HepG2 (cell line): ENCODE measurements around the gene ZNF883. TPM values are rescaled to one million over a fixed set of nuclear protein-coding genes. Genes with fewer than 3 reads are reported as not detected.

Experiments
- ARHGAP35 ChIP-seq: sonication (generic); formaldehyde crosslinking; IDR thresholded peaks from 2 replicates; pipeline ENCODE4 v1.9.0; 2022; ENCODE audit warnings: mild to moderate bottlenecking, inconsistent platforms, moderate library complexity, missing genetic modification reagents, borderline replicate concordance
- CHD2 ChIP-seq: IDR thresholded peaks from 2 replicates; pipeline ENCODE4 v1.6.1; 2011; ENCODE audit warnings: low read depth, low read length, improper control_type of control experiment
- GABPA ChIP-seq, 2 experiments: IDR thresholded peaks; 2 replicates each; pipeline ENCODE4 v1.6.1; 2011 to 2016; ENCODE audit warnings: low read depth in 2 of 2, low read length in 1 of 2, missing biosample characterization in 1 of 2, missing genetic modification characterization in 1 of 2
- MTERF4 ChIP-seq: sonication (generic); formaldehyde crosslinking; IDR thresholded peaks from 2 replicates; pipeline ENCODE4 v1.8.0; 2023; ENCODE audit warnings: mild to moderate bottlenecking, missing genetic modification reagents
- MYNN ChIP-seq: sonication (generic); formaldehyde crosslinking; IDR thresholded peaks from 2 replicates; pipeline ENCODE4 v1.4.0; 2020; ENCODE audit warnings: mild to moderate bottlenecking, low read depth, missing genetic modification reagents
- PHF5A ChIP-seq: IDR thresholded peaks from one replicate; pipeline ENCODE4 v1.6.1; 2018; ENCODE audit warnings: low read depth, missing genetic modification reagents; ENCODE audit not compliant: unreplicated experiment
- SOX6 ChIP-seq, 2 experiments: fragments of 450-650 bp in 1 of 2; sonication (generic) in 1 of 2; formaldehyde crosslinking in 1 of 2; IDR thresholded peaks; 2 replicates each; pipeline versions ENCODE4 v1.4.0 to v1.6.1; 2017 to 2020; ENCODE audit warnings: antibody characterized with exemption in 1 of 2, mild to moderate bottlenecking in 1 of 2, missing genetic modification reagents in 1 of 2
- SPEN ChIP-seq: sonication (generic); formaldehyde crosslinking; IDR thresholded peaks from 2 replicates; pipeline ENCODE4 v1.5.1; 2020; ENCODE audit warnings: low read depth, mild to moderate bottlenecking, missing genetic modification reagents
- SRSF4 ChIP-seq: fragments of 200-400 bp; formaldehyde crosslinking; IDR thresholded peaks from one replicate; pipeline ENCODE4 v1.6.1; 2018; ENCODE audit warnings: mild to moderate bottlenecking, low read depth, low read length, moderate library complexity; ENCODE audit not compliant: poor library complexity, severe bottlenecking
- ZFP36L2 ChIP-seq: sonication (generic); formaldehyde crosslinking; IDR thresholded peaks from 2 replicates; pipeline ENCODE4 v1.4.0; 2020; ENCODE audit warnings: missing genetic modification reagents
- ZMAT3 ChIP-seq: sonication (generic); formaldehyde crosslinking; conservative IDR thresholded peaks from 2 replicates; pipeline ENCODE4 v1.7.0; 2021; ENCODE audit warnings: missing genetic modification reagents
- ZNF260 ChIP-seq: sonication (generic); formaldehyde crosslinking; IDR thresholded peaks from 2 replicates; pipeline ENCODE4 v1.4.0; 2020; ENCODE audit warnings: missing genetic modification reagents, low read depth, mild to moderate bottlenecking, borderline replicate concordance
- ZNF34 ChIP-seq: sonication (generic); formaldehyde crosslinking; IDR thresholded peaks from 2 replicates; pipeline ENCODE4 v1.4.0; 2020; ENCODE audit warnings: mild to moderate bottlenecking, missing genetic modification reagents, borderline replicate concordance
- ZNF607 ChIP-seq: sonication (generic); formaldehyde crosslinking; IDR thresholded peaks from 2 replicates; pipeline ENCODE4 v1.5.1; 2020; ENCODE audit warnings: missing genetic modification reagents, mild to moderate bottlenecking, borderline replicate concordance
- ZNF800 ChIP-seq: sonication (generic); formaldehyde crosslinking; IDR thresholded peaks from 2 replicates; pipeline ENCODE4 v1.4.0; 2020; ENCODE audit warnings: missing genetic modification reagents
- ZNF839 ChIP-seq: sonication (generic); formaldehyde crosslinking; IDR thresholded peaks from 2 replicates; pipeline ENCODE4 v1.4.0; 2020; ENCODE audit warnings: missing genetic modification reagents, mild to moderate bottlenecking, borderline replicate concordance
- ZNF891 ChIP-seq: sonication (generic); formaldehyde crosslinking; IDR thresholded peaks from 2 replicates; pipeline ENCODE4 v1.5.0; 2020; ENCODE audit warnings: mild to moderate bottlenecking, missing genetic modification reagents
- ZSCAN25 ChIP-seq: sonication (generic); formaldehyde crosslinking; IDR thresholded peaks from 2 replicates; pipeline ENCODE4 v1.8.0; 2022; ENCODE audit warnings: mild to moderate bottlenecking, missing genetic modification reagents
- ZSCAN9 ChIP-seq: IDR thresholded peaks from 2 replicates; pipeline ENCODE4 v1.6.1; 2016; ENCODE audit warnings: borderline replicate concordance
- polyA plus RNA-seq, 8 experiments: library from polyadenylated mRNA; depleted of rRNA in 3 of 8; stranded (reverse) in 7 of 8; unstranded in 1 of 8; fragments of >200 nt; fragmentation: Illumina TruSeq in 4 of 8; extraction: Trizol in 4 of 8; gene quantifications; 2 replicates each; pipeline versions ENCODE4 v1.2.1 to v1.2.3, GENCODE V29; 2011 to 2016; ENCODE audit warnings: low read depth in 4 of 8, missing spikeins in 1 of 8, mixed read lengths in 1 of 8; ENCODE audit not compliant: insufficient read depth in 1 of 8
- total RNA-seq, 5 experiments: library from RNA; depleted of rRNA; stranded (reverse); fragments of >200 nt; fragmentation: Illumina TruSeq; extraction: Trizol; gene quantifications; 2 replicates each; pipeline ENCODE4 v1.2.3, GENCODE V29; 2016; ENCODE audit warnings: low read depth in 1 of 5
- TF ChIP-seq, protein P1 (sequence below): sonication (generic); formaldehyde crosslinking; IDR thresholded peaks from 2 replicates; pipeline ENCODE4 v1.4.0; 2020; ENCODE audit warnings: missing genetic modification reagents
- TF ChIP-seq, protein P2 (sequence below): IDR thresholded peaks from 2 replicates; pipeline ENCODE4 v1.6.1; 2016; ENCODE audit warnings: mild to moderate bottlenecking, missing biosample characterization, missing genetic modification reagents

The ZNF883 gene
- total and polyA plus RNA-seq, 2 of the 13 experiments (the other 11 are each of a cell fraction or from before 2014, with no cell fraction given): 5.3 to 10.0 TPM

DNA sequence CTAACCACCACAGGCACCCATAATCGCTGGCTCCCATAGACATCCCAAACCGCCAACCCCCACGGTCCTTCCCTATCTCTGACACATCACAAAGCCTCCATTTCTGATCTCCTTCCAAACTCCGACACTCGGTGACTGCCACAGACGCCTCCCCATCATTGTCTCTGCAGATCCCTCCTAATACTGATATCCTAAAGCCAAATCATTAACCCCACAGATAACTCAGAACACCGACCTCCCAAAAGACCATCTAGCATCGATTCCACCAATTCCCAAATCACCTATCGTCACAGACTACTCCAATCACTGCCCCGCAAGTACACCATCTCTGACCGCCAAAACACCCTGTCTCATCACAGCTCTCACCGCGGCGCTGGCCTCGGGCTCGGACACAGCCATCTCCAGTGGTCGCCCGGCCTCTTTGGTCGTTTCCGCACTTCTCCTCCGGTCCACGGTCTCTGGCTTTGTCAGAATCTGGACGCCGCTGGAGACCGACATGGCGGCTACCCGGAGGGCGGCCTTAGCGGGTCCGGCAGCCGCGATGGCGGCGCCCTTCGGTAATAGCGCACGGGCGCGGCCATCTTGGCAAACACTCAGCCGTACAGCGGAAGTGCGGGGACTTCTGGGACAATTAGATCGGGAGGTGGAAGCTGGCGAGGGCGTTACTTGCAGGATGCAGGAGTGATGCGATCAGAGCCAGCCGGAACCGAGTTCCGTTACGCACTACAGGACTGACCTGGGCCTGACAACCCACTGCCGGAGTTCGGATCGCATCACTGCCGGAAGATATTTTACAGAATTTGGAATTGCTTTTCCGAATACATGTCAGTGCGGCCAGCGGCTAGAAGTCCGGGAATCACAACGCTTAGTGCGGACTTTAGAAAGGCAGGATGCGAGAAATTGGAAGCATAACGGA lies 44.5 kb upstream of the ZNF883 start, which contains the start of gene ZFP37 (continued):
- TF ChIP-seq ZNF891 (CRISPR knock-in tag) (peak; percentile 87), SOX6 (IDR thresholded peaks at IDR 0.05) (no peak), SOX6 (CRISPR knock-in tag; IDR thresholded peaks at IDR 0.05) (0 out of 2 replicates have a peak, but pooled peaks have one; percentile 51), ZNF800 (CRISPR knock-in tag) (peak; percentile 69), SPEN (CRISPR knock-in tag) (peak; percentile 37; the same call in 1 of the 2 replicates), PHF5A (CRISPR knock-in tag) (no peak), CHD2 (no peak), MYNN (no peak), ZNF34 (CRISPR knock-in tag) (peak; percentile 84; the same call in 1 of the 2 replicates), ZNF839 (CRISPR knock-in tag) (peak; percentile 89), ZSCAN9 (CRISPR knock-in tag) (0 out of 2 replicates have a peak, but pooled peaks have one; percentile 38), GABPA (IDR thresholded peaks at IDR 0.05; ENCODE audit: low read depth, low read length) (peak; percentile 73), GABPA (CRISPR knock-in tag; IDR thresholded peaks at IDR 0.05; ENCODE audit: low read depth) (peak; percentile 94), ZSCAN25 (CRISPR knock-in tag) (peak; percentile 79), ZFP36L2 (no peak), ZNF607 (peak; percentile 84; the same call in 1 of the 2 replicates), ZNF260 (CRISPR knock-in tag) (no peak), ARHGAP35 (CRISPR knock-in tag) (peak; percentile 45; the same call in 1 of the 2 replicates), SRSF4 (no peak), ZMAT3 (CRISPR knock-in tag) (no peak; the same call in 1 of the 2 replicates), MTERF4 (CRISPR knock-in tag) (no peak)
- TF ChIP-seq, protein P1, sequence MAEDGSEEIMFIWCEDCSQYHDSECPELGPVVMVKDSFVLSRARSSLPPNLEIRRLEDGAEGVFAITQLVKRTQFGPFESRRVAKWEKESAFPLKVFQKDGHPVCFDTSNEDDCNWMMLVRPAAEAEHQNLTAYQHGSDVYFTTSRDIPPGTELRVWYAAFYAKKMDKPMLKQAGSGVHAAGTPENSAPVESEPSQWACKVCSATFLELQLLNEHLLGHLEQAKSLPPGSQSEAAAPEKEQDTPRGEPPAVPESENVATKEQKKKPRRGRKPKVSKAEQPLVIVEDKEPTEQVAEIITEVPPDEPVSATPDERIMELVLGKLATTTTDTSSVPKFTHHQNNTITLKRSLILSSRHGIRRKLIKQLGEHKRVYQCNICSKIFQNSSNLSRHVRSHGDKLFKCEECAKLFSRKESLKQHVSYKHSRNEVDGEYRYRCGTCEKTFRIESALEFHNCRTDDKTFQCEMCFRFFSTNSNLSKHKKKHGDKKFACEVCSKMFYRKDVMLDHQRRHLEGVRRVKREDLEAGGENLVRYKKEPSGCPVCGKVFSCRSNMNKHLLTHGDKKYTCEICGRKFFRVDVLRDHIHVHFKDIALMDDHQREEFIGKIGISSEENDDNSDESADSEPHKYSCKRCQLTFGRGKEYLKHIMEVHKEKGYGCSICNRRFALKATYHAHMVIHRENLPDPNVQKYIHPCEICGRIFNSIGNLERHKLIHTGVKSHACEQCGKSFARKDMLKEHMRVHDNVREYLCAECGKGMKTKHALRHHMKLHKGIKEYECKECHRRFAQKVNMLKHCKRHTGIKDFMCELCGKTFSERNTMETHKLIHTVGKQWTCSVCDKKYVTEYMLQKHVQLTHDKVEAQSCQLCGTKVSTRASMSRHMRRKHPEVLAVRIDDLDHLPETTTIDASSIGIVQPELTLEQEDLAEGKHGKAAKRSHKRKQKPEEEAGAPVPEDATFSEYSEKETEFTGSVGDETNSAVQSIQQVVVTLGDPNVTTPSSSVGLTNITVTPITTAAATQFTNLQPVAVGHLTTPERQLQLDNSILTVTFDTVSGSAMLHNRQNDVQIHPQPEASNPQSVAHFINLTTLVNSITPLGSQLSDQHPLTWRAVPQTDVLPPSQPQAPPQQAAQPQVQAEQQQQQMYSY (CRISPR knock-in tag): no peak
- TF ChIP-seq, protein P2, sequence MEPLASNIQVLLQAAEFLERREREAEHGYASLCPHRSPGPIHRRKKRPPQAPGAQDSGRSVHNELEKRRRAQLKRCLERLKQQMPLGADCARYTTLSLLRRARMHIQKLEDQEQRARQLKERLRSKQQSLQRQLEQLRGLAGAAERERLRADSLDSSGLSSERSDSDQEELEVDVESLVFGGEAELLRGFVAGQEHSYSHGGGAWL (CRISPR knock-in tag): no peak
